ENCODE measurements around the gene GJC1.

Gene GJC1

DNA sequence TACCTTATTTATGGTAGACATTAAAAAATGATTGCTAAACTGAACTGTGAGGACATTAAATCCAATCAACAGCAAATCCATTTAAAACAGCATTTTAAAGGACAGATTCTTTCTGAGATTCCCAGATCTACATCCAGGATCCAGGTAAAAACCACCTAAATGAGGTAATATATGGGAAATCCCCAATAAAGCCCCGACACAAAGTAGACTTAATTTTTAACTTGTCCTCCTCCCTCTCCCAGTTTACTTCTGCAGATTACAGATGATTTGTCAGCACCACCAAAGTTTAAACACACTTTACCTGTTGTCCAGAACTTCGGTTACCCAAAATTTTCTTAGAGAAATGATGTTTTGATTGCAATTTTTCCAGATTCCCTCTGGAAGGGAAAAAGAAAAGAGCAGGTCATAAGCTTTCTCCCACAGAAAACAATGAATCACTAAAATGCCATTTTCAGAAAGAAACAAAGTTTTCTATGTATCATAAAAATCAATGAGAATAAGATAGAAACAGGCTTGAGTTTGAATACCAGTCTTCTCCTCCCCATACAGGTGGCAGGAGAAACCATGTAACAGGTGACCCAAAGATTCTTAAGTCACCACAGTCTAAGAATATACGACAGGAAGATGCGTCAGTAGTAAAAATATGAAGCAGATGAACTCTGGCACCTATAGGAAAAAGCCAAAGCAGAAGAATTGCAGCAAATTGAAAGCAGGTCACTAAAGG is 22.8 kb downstream of the GJC1 start:
- no peaks in the 10 kb centered on the region for H3K9me3 ChIP-seq (ENCODE audit: insufficient read depth, low read length, severe bottlenecking)
- H2AFZ ChIP-seq (ENCODE audit: low read depth, low read length), result no peak overlapping the region
- no peak overlapping the region for H3K4me2 ChIP-seq (ENCODE audit: insufficient read depth, low read length)
- no peaks in the 10 kb centered on the region for H3K4me1 ChIP-seq (ENCODE audit: insufficient read depth, low read length)
- DNase-seq (no peak), ATAC-seq (ENCODE audit: insufficient read depth, low read depth) (no peak)
- H3K27ac ChIP-seq (ENCODE audit: low read length), result no peak overlapping the region
- no peak overlapping the region for H3K4me3 ChIP-seq (ENCODE audit: low read depth in 1 of 2, low read length in 2 of 2)
- H3K9ac ChIP-seq (ENCODE audit: low read depth, low read length), result no peak overlapping the region
- TF ChIP-seq, protein P1, sequence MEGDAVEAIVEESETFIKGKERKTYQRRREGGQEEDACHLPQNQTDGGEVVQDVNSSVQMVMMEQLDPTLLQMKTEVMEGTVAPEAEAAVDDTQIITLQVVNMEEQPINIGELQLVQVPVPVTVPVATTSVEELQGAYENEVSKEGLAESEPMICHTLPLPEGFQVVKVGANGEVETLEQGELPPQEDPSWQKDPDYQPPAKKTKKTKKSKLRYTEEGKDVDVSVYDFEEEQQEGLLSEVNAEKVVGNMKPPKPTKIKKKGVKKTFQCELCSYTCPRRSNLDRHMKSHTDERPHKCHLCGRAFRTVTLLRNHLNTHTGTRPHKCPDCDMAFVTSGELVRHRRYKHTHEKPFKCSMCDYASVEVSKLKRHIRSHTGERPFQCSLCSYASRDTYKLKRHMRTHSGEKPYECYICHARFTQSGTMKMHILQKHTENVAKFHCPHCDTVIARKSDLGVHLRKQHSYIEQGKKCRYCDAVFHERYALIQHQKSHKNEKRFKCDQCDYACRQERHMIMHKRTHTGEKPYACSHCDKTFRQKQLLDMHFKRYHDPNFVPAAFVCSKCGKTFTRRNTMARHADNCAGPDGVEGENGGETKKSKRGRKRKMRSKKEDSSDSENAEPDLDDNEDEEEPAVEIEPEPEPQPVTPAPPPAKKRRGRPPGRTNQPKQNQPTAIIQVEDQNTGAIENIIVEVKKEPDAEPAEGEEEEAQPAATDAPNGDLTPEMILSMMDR (IDR thresholded peaks at IDR 0.05; ENCODE audit: borderline replicate concordance, extremely low read depth, low read length, poor library complexity, severe bottlenecking), result no peak
- TF ChIP-seq EZH2 (IDR thresholded peaks at IDR 0.05; ENCODE audit: borderline replicate concordance, low read depth, low read length, severe bottlenecking), result no peak
- H3K36me3 ChIP-seq (ENCODE audit: insufficient read depth, low read length), result peaks cover 49% of the 10 kb centered on the region
- H3K27me3 ChIP-seq (ENCODE audit: insufficient read depth, low read length, poor library complexity), result no peaks in the 10 kb centered on the region
- H4K20me1 ChIP-seq (ENCODE audit: insufficient read depth, low read length), result peaks cover 22% of the 10 kb centered on the region; the same call in 1 of the 2 replicates
- peaks cover 51% of the 10 kb centered on the region for H3K79me2 ChIP-seq (ENCODE audit: insufficient read depth, low read length)

DNA sequence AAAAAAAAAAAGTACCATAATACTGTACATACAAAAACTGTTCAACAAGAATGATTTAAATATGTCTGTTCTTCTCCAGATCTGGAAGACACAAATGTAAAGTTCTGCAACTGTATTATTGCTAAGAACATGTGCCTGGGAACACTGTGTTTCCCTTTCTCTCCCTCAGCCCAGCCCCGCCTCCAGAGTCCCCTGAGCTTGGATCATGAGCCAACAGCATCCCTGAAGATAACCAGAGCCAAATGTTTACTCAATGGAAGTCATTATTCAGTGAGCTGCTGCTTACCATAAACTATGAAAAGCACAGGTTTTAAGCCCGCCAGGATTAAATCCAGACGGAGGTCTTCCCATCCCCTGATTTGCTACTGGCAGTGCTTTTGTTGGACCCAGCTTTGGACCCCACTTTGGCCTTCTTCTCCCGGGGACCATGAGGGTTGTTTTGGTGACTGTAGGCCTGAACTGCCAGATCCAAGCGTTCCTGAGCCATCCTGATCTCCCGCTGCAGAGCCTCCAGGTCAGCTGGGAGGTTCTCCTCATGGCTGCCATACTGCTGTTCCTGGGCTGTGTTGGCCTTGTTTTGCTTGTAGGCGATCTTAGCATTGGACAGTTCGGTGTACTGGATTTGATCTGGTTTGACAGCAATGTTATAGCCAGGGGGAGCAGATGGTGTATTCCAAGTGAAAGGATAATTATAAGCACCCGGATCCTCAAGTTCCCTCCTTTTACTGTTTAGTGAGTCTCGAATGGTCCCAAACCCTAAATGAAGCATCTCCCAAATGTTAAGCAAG is 25.6 kb downstream of the GJC1 start:
- H2AFZ ChIP-seq (ENCODE audit: low read depth, low read length), result no peak overlapping the region
- no peak overlapping the region for H3K9ac ChIP-seq (ENCODE audit: low read depth, low read length)
- no peaks in the 10 kb centered on the region for H3K27me3 ChIP-seq (ENCODE audit: insufficient read depth, low read length, poor library complexity)
- no peaks in the 10 kb centered on the region for H3K4me1 ChIP-seq (ENCODE audit: insufficient read depth, low read length)
- peaks cover 60% of the 10 kb centered on the region for H3K36me3 ChIP-seq (ENCODE audit: insufficient read depth, low read length)
- H3K9me3 ChIP-seq (ENCODE audit: insufficient read depth, low read length, severe bottlenecking), result no peaks in the 10 kb centered on the region
- no peak for DNase-seq
- H3K4me2 ChIP-seq (ENCODE audit: insufficient read depth, low read length), result no peak overlapping the region
- H3K79me2 ChIP-seq (ENCODE audit: insufficient read depth, low read length), result peaks cover 27% of the 10 kb centered on the region
- H4K20me1 ChIP-seq (ENCODE audit: insufficient read depth, low read length), result peaks cover 16% of the 10 kb centered on the region; the same call in 1 of the 2 replicates
- H3K4me3 ChIP-seq (ENCODE audit: low read depth in 1 of 2, low read length in 2 of 2), result no peak overlapping the region
- TF ChIP-seq EZH2 (IDR thresholded peaks at IDR 0.05; ENCODE audit: borderline replicate concordance, low read depth, low read length, severe bottlenecking), result no peak
- TF ChIP-seq, protein P1 (IDR thresholded peaks at IDR 0.05; ENCODE audit: borderline replicate concordance, extremely low read depth, low read length, poor library complexity, severe bottlenecking), result no peak
- ATAC-seq (ENCODE audit: insufficient read depth, low read depth), result no peak
- H3K27ac ChIP-seq (ENCODE audit: low read length), result no peak overlapping the region

DNA sequence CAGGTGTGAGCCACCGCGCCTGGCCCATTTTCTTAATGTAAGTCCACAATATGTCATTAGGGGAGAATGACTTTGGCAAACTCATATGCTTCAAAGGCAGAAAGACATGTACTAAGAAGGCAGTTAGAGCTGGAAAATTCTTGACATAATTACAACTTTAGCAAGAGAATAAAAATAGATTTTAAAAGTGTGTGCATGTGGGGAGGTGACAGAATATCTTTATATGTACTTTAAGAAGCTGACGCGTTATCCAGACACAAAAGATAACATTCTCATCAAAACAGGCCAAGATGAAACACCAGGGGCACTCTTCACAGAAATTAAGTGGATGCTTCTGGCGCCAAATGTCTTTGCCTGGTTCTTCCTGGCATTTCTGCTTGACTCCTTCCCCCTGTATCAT is 28.2 kb downstream of the GJC1 start:
- Histone ChIP-seq H3K9ac (ENCODE audit: low read depth, low read length) (no peak overlapping the region), H3K36me3 (ENCODE audit: insufficient read depth, low read length) (peaks cover 61% of the 10 kb centered on the region), H3K4me1 (ENCODE audit: insufficient read depth, low read length) (no peaks in the 10 kb centered on the region), H3K9me3 (ENCODE audit: insufficient read depth, low read length, severe bottlenecking) (no peaks in the 10 kb centered on the region), H4K20me1 (ENCODE audit: insufficient read depth, low read length) (peaks cover 5% of the 10 kb centered on the region; the same call in 1 of the 2 replicates), H3K4me2 (ENCODE audit: insufficient read depth, low read length) (no peak overlapping the region), H2AFZ (ENCODE audit: low read depth, low read length) (no peak overlapping the region), H3K79me2 (ENCODE audit: insufficient read depth, low read length) (peaks cover 8% of the 10 kb centered on the region), H3K27ac (ENCODE audit: low read length) (no peak overlapping the region), H3K4me3 (ENCODE audit: low read depth in 1 of 2, low read length in 2 of 2) (no peak overlapping the region), H3K27me3 (ENCODE audit: insufficient read depth, low read length, poor library complexity) (no peaks in the 10 kb centered on the region)
- DNase-seq, result no peak
- no peak for ATAC-seq (ENCODE audit: insufficient read depth, low read depth)
- TF ChIP-seq, protein P1 (IDR thresholded peaks at IDR 0.05; ENCODE audit: borderline replicate concordance, extremely low read depth, low read length, poor library complexity, severe bottlenecking), result no peak
- TF ChIP-seq EZH2 (IDR thresholded peaks at IDR 0.05; ENCODE audit: borderline replicate concordance, low read depth, low read length, severe bottlenecking), result no peak

Data from DND-41 (cell line).